Gastroesophageal sphincter (tissue), 4 donors: ENCODE measurements around the gene PNP. TPM values are rescaled to one million over a fixed set of nuclear protein-coding genes. Genes with fewer than 3 reads are reported as not detected.

Experiments used
- ATAC-seq: fragments of 150-250 bp; one replicate; pipeline ENCODE4 v1.9.1; 2016; ENCODE audit warnings: mild to moderate bottlenecking, moderate library complexity
- H3K27ac ChIP-seq, 4 donors: fragments of 200-600 bp; sonication (generic) in 3 of 4; 1 replicate in 3 of 4; 2 replicates in 1 of 4; pipeline ENCODE4 v1.5.1; 2016 to 2019
- H3K27me3 ChIP-seq: fragments of 200-600 bp; sonication (generic); one replicate; pipeline ENCODE4 v1.5.1; 2019
- H3K36me3 ChIP-seq, 2 donors: fragments of 200-600 bp; sonication (generic); one replicate each; pipeline ENCODE4 v1.5.1; 2019; ENCODE audit warnings: control low read depth in 1 of 2
- H3K4me1 ChIP-seq, 3 donors: fragments of 200-600 bp; sonication (generic); 1 replicate in 2 of 3; 2 replicates in 1 of 3; pipeline ENCODE4 v1.5.1; 2016 to 2019; ENCODE audit warnings: control low read depth in 2 of 3
- H3K4me3 ChIP-seq, 2 donors: fragments of 200-600 bp; sonication (generic); one replicate each; pipeline ENCODE4 v1.5.1; 2019; ENCODE audit warnings: mild to moderate bottlenecking in 1 of 2, moderate library complexity in 1 of 2
- H3K9me3 ChIP-seq, 3 donors: fragments of 200-600 bp; sonication (generic); one replicate each; pipeline ENCODE4 v1.5.1; 2017 to 2019; ENCODE audit warnings: control low read depth in 2 of 3
- EP300 ChIP-seq: sonication (generic); formaldehyde crosslinking; IDR thresholded peaks from one replicate; pipeline ENCODE4 v1.6.1; 2017; ENCODE audit warnings: antibody characterized with exemption, mild to moderate bottlenecking
- POLR2A ChIP-seq, 2 donors: fragments of 450-650 bp; IDR thresholded peaks; one replicate each; pipeline ENCODE4 v1.6.1; 2017; ENCODE audit warnings: antibody characterized with exemption in 2 of 2, mild to moderate bottlenecking in 2 of 2, moderate library complexity in 1 of 2
- POLR2AphosphoS5 ChIP-seq: sonication (generic); formaldehyde crosslinking; IDR thresholded peaks from one replicate; pipeline ENCODE4 v1.6.1; 2017; ENCODE audit warnings: antibody characterized with exemption
- WGBS, 2 donors: methylation state at CpG; one replicate each; pipeline ENCODE4 v1.1.5; 2018; ENCODE audit warnings: low coverage in 1 of 2; 5-methylcytosine and 5-hydroxymethylcytosine counted together
- total RNA-seq, 4 donors: library from RNA; depleted of rRNA; stranded (reverse); fragments of >200 nt; gene quantifications; one replicate each; pipeline ENCODE4 v1.1.0, GENCODE V29; 2016
- TF ChIP-seq, protein P1 (sequence below), 4 experiments: fragments of 200-600 bp in 2 of 4; fragments of 450-650 bp in 2 of 4; sonication (generic) in 1 of 4; IDR thresholded peaks; one replicate each; pipeline ENCODE4 v1.5.1; 2017 to 2019; ENCODE audit warnings: antibody characterized with exemption in 4 of 4, mild to moderate bottlenecking in 2 of 4, moderate library complexity in 2 of 4

Gene PNP
- total RNA-seq, 4 donors from 2014 or later, result 3.0 to 71.2 (median 19.9) TPM

DNA sequence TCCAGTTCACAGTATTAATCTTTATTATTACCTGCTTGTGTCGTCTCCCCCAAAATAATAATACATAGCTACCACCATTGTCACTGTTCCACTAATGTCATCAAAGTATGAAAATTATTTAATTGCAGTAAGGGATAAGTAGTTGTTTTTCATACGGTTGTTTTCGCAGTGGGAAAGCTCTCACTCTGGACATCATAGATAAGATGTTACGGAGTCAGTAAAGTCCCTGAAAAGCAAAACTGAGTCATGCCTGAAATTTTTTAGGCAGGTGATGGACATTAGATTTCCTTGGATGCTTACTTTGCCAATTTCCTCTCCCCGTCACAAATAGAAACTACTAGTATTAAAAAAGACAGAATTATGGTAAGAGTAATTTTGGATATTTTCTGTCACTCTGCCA lies 13.2 kb downstream of the PNP start:
- Histone ChIP-seq H3K27me3 (peaks cover 20% of the 10 kb centered on the region), H3K4me3 (no peak overlapping the region), H3K36me3 (peaks cover 0 to 2% of the 10 kb centered on the region in 2 donors), H3K9me3 (no peaks in the 10 kb centered on the region), H3K4me1 (peaks cover 0 to 7% (median 0%) of the 10 kb centered on the region in 3 donors), H3K27ac (no peak overlapping the region)
- 72 to 76% methylated on average over 5 of the region's 5 CpGs for WGBS, 2 donors
- TF ChIP-seq, protein P1, sequence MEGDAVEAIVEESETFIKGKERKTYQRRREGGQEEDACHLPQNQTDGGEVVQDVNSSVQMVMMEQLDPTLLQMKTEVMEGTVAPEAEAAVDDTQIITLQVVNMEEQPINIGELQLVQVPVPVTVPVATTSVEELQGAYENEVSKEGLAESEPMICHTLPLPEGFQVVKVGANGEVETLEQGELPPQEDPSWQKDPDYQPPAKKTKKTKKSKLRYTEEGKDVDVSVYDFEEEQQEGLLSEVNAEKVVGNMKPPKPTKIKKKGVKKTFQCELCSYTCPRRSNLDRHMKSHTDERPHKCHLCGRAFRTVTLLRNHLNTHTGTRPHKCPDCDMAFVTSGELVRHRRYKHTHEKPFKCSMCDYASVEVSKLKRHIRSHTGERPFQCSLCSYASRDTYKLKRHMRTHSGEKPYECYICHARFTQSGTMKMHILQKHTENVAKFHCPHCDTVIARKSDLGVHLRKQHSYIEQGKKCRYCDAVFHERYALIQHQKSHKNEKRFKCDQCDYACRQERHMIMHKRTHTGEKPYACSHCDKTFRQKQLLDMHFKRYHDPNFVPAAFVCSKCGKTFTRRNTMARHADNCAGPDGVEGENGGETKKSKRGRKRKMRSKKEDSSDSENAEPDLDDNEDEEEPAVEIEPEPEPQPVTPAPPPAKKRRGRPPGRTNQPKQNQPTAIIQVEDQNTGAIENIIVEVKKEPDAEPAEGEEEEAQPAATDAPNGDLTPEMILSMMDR (IDR thresholded peaks at IDR 0.05), result no peak
- no peak for TF ChIP-seq POLR2AphosphoS5
- no peak for TF ChIP-seq POLR2A (IDR thresholded peaks at IDR 0.05)
- TF ChIP-seq EP300, result no peak
- ATAC-seq, result no peak

DNA sequence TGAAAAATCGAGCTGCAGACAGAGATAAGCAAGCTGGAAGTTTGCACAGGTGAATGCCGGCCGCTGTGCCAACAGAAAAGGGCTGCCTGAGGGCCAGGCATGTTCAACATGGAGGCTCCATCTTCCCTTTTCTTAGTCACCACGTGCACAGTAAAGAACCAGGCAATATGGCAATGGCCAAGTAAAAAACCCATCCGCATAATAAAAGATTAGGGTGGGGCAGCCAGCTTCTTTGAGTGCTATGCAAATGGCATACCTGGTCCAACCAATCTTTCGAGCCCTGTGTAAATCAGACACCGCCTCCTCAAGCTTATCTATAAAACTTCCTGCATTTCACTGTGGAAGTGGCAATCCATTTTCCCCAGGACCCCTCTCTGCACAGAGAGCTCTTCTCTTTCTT lies 16.7 kb downstream of the PNP start:
- H3K27ac ChIP-seq, result no peak overlapping the region
- ATAC-seq, result no peak
- H3K9me3 ChIP-seq, result no peaks in the 10 kb centered on the region
- 56 to 74% methylated on average over 3 to 7 of the region's 7 CpGs for WGBS, 2 donors
- no peaks in the 10 kb centered on the region for H3K4me1 ChIP-seq
- no peaks in the 10 kb centered on the region for H3K36me3 ChIP-seq
- H3K4me3 ChIP-seq, result no peak overlapping the region
- H3K27me3 ChIP-seq, result peaks cover 20% of the 10 kb centered on the region
- TF ChIP-seq POLR2A (IDR thresholded peaks at IDR 0.05) (no peak), EP300 (no peak), POLR2AphosphoS5 (no peak)
- TF ChIP-seq, protein P1 (IDR thresholded peaks at IDR 0.05), result no peak

DNA sequence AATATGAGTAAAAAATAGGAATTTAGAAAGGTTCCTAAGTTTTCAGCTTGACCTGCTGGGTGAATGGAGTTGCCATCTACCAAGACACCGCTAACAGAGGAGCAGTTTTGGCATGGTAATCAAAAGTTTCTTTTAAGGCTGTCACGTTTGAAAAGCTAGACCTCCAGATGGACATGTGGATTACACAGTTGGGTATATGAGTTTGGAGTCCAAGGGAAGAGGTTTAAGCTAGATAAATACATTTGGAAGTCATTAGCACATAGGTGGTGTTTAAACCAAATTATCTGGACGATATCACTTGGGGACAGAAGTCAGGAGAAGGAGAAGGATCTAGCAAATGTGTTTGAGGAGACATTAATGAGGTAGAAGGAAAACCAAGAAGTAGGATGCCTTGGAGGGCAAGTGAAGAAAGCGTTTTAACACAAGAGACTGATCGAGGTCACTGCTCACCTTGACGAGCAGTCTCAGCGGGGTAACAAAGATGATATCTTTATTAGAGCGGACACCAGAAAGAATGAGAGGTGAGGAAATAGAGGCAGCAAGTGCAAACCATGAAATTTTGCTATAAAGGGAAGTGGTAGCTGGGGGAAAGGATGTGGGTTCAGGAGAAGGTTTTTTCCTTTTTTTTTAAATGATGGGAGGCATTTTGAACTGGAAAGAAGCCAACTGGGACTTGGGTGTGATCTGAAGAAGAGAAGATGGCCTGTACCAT lies 17.6 kb downstream of the PNP start:
- 76 to 82% methylated on average over 7 to 8 of the region's 8 CpGs for WGBS, 2 donors
- no peak for TF ChIP-seq EP300
- TF ChIP-seq, protein P1 (IDR thresholded peaks at IDR 0.05), result no peak
- no peak for TF ChIP-seq POLR2A (IDR thresholded peaks at IDR 0.05)
- TF ChIP-seq POLR2AphosphoS5, result no peak
- Histone ChIP-seq H3K4me1 (no peaks in the 10 kb centered on the region), H3K36me3 (no peaks in the 10 kb centered on the region), H3K9me3 (no peaks in the 10 kb centered on the region), H3K4me3 (no peak overlapping the region), H3K27me3 (peaks cover 20% of the 10 kb centered on the region), H3K27ac (no peak overlapping the region)
- no peak for ATAC-seq

DNA sequence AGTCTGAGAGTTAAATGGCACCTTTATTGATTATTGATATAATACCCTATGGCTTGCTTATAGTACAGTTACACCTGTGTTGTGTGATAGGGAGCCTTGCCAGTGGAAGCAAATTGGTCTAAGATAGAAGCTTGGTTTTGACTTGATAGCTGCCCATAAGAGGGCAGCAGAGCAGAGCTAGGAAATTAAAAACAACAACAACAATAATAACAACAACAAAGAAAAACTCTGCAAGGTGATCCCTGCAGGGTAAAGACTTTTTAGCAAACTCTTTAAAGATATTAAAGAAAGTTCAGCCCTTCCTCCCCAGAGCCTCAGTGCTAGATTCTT lies 18.2 kb downstream of the PNP start:
- Histone ChIP-seq H3K27me3 (peaks cover 20% of the 10 kb centered on the region), H3K4me3 (no peak overlapping the region), H3K36me3 (no peaks in the 10 kb centered on the region), H3K9me3 (no peaks in the 10 kb centered on the region), H3K27ac (no peak overlapping the region), H3K4me1 (no peaks in the 10 kb centered on the region)
- TF ChIP-seq POLR2AphosphoS5 (no peak), EP300 (no peak), POLR2A (IDR thresholded peaks at IDR 0.05) (no peak)
- TF ChIP-seq, protein P1 (IDR thresholded peaks at IDR 0.05), result no peak
- ATAC-seq, result no peak
